Stimulated activated CD4-positive, alpha-beta T cell treated with anti-CD3 and anti-CD28 coated beads, Interleukin-12 subunit alpha, Interleukin-12 subunit beta, amount 100 ng/mL, for 48 hours (primary cell): Measurements from ENCODE around the gene NIT1.

Experiments
- DNase-seq, 3 donors: peaks; one replicate each; pipeline ENCODE4 v3.0.0-alpha.2; 2020; ENCODE audit warnings: low read depth in 2 of 3, low spot score in 1 of 3

Gene NIT1, protein sequence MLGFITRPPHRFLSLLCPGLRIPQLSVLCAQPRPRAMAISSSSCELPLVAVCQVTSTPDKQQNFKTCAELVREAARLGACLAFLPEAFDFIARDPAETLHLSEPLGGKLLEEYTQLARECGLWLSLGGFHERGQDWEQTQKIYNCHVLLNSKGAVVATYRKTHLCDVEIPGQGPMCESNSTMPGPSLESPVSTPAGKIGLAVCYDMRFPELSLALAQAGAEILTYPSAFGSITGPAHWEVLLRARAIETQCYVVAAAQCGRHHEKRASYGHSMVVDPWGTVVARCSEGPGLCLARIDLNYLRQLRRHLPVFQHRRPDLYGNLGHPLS

DNA sequence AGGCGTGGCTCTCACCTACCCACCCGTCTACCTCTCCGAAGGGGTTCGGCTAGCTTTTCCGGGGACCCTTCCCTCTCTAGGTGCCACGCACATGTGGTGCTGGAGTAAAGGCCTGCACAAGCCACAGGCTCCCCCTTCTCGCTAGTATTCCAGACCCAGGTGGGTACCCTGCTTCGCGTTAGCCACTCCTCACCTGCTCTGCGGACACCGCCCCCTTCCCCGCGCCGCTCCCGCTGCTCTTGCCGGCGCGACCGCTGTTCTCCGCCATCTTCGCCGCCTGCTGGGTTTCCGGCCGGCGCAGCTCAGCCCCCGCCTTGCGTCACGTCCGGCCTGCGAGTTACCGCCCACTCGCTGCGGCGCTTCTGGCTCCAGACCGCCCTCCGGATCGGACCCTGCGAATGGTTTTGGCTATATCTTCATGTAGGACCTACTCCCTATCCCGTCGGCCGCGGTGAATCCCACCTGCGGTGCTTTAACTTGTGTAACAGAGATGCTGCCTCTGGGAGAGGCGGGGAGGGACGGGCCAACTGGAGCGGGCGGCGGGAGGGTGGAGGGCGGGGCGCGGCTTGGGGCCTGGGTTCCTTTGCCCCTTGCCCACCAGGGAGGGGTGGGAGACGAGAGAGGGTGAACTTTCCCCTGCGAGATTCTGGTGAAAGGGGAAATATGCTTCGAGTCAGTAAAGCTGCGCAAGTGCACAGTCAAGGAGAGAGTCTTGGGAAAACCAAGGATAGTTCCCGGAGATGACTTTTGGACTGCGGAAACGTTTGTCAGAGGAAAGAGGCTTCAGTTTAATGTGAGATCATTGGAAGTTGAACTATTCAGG, at the start of gene NIT1, which contains the start of gene PFDN2:
NIT1 (plus strand) TSS at position 347 of the 823 bp plus-strand sequence; CDS start at position 419, 72 bp downstream.
PFDN2 (minus strand) TSS at position 279 of the 823 bp plus-strand sequence; CDS start at position 268, 11 bp downstream.
- peak; percentile 74 to 86 (median 76) for DNase-seq

DNA sequence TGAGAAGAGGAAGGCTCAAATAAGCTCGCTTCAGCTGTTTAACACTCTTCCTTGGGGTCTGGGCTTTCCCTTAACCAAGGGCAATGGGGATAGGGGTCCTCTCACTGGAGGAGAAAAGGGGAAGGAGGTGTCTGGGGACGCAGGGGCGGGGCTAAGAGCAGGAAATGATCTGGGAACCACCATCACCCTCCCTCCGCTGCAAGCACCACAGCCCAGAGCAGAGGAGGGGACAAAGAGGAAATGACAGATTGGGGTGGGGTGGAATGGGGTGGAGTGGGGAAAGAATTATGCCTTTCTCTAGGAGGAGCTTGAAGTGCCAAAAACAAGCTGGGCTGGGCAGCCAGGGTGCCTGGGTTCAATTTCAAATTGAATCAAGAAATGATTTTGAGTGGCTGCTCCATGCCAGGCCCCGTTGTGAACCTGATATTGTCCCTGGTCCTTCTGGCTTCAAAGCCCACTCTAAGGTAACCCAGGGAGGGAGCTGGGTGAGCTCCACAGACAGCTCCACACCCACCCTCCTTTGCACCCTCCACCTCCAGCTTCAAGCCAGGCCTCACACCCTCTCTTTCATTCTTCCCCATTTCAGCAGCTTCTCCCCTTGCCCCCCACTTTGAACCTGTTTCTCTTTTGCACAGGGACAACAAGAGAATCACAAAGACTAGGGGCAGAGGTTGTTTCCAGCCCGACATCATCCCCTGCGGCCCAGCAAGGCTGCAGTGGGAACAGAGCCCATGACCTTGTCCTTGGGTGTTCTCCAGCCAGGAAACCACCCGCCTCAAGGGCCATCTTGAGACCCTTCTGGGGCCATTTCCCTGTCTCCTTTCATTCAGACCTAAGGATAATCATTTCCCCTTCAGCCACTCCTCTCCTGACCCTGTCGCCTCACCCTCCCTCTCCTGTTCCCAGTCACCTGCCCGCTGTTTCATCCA, 49.3 kb upstream of the NIT1 start:
- DNase-seq = peak; percentile 71 to 77 (median 76)

DNA sequence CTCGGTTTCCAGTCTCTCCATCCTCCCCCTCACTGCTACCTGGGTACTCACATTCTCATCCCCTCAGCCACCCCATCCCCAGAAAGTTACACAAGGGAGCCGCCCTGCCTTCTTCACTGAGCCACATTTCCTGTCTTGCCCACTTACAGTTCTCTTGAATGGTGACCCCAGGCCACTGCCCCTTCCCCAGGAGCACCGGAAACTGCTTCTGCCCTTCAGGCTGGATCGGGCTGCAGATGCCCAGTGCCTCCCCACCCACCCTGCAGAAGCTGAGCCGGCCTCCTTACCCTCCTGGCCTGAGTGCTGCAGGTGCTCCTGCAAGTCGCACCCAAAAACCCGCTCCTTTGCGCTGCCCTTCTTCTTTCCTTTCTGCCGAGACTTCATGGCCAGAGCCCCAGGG, 48.7 kb upstream of the NIT1 start:
- DNase-seq = no peak

DNA sequence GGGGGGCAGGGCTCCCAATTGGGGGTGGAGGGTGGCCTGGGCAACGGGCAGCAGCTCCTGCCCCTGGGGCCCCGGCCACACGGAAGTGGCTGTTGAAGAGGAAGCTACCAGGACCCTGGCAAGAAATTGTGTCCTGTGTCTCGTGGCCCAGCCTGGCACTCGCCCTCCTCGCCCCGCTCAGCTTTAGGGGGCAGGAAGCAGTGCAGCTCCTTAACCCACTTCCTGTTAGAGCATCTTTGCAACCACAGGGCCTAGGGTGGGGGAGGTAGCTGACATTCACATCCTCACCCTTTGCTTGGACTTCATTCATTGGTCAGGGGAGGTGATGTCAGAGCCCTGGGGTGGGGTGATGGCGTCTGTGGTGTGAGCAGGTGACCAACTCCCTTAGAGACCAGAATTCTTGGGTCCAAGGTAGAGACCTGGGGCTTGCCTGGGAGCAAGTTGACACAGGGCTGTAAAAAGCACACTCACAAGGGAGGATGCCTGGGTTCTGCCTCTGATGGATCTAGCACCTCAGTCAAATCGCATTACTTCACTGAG, 48.1 kb upstream of the NIT1 start, which contains the start of gene ARHGAP30:
ARHGAP30 (minus strand) TSS at position 161 of the 540 bp plus-strand sequence. CDS start 267 bp downstream, outside the sequence.
- peak; percentile 74 to 84 (median 81) for DNase-seq

DNA sequence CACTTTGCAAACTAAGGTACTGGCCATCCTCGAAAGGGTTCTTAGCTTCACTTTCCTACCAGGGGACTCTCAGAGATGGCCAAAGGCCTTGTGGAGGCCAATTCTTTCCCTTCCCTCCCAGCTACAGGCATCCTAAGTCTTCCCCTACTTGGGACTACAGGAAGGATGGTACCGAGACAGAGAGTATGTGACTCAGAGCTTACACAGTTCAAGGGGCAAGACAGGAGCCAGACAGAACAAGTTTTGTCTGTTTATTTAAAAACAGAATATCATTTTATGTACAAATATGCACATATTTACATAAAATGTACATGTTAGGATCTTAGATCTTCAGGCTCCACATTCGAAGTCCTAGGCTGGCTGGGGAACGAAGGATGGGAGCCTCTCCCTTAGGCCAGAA, 47.1 kb upstream of the NIT1 start:
- no peak for DNase-seq

DNA sequence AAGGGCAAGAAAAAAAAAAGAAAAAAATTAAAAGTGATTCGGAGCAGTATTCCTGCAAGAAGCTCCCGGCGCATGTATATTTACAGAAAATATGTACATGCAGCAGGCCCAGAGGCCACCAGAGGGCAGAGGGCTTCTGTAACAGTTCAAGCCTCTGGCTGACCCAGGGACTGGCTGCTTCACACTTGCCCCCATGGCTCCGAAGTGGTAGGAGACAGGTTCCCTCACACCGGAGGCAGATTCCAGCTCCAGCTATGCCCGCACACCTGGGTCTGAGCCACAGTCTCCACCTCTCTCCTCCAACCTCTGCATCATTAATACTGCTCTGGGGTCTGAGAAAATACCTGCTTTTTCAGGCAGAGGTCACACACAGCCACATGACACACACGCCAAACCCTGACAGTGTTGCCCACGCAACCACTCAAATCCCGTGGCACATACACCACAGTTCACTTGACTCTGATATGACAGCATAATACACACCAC, 46.0 kb upstream of the NIT1 start:
- peak in 2 of 3 donors; percentile 36 to 48 for DNase-seq

DNA sequence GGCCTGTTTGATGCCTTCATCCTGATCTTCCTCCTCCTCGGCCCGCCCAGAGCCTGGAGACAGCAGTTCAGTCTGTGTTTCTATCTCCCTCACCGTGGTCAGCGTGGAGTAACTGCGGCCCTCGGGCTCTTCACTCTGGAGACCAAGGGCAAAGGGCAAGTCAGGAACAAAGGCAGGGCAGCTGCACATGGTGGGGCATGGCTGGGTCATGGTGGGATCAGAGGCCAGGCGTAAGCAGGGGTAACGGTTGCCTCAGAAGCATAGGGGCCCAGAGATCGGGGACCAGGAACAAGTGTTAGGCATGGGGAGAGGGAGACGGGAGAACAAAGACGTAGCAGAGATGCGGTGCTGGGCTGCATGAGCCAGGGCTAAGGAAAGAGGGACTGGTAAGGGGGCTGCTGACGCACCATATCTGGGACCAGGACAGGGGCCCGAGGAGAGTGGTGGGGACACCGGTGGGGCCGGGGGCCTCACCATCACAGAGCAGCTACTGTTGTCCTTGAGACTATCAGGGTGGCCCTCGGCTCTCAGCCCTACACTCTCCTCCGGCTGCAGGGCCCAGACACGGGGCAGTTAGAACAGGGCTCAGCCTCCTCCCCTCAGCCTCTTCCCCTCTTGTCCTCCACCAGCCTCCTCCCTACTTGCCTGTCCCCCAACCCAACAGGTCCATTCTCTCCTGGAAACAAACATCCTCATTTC, 45.0 kb upstream of the NIT1 start:
- no peak for DNase-seq

DNA sequence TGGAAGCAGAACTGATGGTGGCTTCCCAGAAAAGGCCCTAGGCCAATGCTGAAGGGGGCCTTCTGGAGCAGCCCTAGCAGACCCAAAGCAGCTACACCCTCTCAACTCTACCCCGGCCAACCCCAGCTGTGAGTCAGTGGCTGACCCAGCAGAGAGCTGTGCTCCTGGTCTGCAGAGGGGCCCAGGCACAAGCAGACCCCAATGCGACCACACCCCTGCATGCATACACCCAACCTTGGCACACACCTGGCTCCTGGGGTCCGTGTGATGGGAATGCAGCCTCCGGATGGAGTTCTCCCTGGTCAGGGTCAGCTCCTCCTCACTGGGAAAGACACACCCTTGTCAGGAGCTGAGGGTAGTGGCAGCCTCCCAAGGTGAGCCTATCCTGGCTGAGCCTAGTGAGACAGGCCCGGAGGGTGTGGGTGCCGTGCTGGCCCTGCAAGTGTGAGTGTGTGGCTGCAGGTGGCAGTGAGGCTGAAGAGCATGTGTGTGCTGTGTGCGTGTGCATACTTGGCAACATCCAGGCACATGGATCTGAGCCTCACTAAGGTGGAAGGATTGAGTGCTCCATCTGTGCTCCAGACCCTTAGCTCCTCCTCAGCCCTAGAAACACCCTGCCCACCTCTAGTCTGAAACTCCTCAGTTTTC, 44.3 kb upstream of the NIT1 start:
- no peak for DNase-seq

DNA sequence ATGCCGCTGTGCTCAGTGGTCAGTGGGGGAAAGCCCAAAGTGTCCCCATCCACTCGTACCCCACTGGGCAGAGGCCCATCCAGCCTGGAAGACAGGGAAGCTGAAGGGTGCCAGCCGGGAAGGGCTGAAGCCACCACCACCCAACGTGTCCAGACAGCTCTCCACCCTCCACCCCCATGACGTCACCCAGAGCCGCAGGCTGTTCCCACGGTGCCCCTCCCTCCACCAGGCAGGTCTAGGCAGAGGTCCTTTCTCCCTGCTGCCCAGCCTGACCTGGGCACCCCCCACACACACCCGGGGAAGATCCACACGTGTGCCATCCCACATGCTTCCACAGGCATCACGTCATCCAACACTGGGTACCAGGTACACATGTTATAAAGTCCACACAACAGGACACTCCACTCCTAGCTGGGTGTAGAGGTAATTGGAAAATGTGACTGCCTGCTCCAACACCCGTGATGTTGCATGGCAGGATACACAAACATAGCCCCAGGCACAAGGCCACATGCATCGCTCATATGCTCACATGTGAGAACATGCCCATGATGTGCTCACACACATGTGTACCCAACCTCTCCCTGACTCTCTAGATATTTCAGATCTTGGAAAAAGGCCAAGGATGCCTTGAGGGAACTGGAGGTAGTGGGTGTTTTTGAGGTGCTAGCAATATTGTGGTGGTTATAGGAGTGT, 43.1 kb upstream of the NIT1 start:
- DNase-seq = no peak

DNA sequence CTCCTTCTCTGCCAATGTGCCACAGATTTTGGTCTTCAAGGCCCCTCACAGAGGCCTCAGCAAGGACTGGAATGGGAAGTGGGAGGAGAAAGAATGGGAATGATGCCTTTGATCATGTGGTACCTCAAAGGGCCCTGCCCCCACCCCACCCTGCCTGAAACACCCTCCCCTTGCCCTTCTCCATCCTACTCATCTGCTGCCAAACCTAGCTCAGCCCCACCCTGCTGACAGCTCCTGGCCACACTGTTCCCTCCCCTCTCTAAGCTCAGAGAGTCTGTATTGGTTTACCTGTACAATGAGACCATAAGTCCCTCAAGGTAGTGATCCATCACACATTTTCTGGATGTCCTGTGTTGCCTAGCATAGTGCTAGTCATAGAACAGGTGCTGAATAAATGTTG, 41.5 kb upstream of the NIT1 start:
- no peak for DNase-seq

DNA sequence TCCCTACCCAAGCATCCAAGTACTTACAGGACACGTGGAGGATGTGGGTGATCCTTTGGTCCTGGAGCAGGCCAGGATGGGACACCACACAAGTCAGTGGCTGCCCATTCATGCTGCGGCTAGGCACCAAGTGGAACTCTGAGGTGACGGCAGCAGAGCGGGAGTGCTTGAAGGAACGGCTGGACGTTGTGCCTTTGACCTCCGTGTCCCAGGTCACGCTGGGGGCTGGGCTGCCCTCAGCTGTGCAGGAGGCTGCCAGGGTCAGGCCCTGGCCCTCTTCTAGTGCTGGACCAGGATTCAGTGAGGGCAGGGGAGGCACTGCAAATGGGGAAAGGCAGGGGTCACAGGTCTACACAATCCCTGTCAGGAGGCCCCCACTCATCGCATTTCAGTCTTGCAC, 40.5 kb upstream of the NIT1 start:
- DNase-seq = no peak

DNA sequence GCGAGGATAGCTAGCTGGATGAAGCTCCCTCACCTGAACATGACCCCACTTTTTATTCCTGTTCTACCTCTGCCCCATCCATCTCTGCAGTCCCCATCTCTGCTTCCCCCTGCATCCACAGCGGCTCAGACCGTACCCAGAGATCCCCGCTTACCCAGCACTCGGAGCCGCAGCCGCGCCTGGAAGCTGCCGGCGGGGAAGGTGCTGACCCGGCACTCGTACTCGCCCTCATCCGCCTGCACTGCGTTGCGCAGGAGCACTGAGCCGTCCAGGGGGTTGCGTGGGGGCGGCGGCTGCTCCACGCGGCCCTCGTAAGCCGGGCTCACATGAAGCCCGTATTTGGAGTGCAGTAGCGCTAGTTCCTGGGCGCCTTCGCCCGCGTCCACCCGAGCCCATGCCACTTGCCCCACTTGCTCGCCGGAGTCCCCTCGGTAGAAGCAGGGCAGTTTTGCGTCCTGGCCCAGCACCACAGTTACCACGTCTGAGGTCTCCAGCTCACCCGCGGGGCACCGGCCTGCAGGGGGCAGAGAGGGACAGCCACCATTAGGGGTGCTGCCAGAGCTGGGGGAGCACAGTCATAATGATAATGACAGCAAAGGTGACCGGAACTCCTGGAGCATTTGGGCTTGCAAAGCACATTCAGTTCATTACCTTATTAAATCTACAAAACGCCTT, 38.3 kb upstream of the NIT1 start:
- DNase-seq = no peak

DNA sequence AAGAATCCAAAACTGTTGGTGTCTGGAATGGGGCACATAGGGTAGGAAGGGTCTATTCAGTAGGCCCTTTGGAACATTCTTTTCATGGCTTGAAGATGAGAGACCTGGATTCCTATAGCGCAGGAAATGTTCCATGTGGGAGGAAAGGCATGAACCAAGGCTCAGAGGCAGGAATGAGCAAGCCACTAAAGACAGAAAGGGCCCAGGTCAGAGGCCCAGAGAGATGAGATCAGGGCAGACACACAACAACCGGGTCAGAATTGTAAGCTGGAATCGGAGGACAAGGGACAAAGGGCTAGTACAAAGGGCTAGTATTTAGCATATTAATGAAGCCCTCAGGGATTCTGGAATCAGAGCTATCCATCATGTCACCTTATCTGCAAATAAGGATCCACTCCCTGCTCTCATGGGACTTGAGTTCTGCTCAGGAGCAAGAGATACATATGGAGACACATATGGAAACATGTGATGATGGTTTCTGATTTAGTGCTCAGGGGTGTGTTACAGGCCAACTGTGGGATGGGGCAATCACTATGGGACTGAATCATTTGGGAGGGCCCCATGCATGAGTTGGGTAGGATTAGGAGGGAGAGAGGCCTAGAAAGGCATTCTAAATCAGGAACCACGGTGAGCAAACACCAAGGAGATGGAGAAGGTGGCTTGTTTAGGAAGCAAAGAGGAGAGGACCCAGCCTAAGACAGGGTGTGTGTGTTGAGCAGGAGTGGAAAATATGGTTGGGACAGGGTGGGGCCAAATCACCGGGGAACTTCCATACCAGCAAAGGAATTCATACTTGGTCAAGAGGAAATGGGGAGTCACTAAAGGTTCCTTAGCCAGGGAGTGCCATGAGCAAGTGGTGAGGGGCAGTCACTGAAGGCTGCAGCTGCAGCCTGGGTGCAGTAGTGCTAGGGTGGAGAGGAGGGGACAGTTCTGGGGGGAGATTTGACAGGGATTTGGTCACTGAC, 37.2 kb upstream of the NIT1 start:
- no peak for DNase-seq

DNA sequence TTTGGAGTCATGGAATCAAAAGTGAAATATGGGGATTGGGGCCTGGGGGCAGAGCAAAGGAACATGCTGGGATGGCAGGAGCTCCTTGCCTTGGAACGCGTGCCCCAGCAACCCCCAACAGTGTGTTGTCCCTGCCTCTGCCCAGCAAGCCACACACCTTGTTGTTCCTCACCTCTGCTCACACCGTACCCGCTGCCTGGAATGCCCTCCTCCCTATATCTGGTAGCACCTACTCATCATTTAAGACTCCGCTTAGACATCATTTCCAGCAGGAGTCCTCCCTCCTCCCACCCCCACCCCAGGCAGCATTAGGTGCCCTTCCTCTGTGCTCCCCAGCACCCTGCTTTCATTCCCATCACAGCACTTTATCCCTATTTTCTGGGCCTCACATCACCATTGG, 36.4 kb upstream of the NIT1 start:
- no peak for DNase-seq

DNA sequence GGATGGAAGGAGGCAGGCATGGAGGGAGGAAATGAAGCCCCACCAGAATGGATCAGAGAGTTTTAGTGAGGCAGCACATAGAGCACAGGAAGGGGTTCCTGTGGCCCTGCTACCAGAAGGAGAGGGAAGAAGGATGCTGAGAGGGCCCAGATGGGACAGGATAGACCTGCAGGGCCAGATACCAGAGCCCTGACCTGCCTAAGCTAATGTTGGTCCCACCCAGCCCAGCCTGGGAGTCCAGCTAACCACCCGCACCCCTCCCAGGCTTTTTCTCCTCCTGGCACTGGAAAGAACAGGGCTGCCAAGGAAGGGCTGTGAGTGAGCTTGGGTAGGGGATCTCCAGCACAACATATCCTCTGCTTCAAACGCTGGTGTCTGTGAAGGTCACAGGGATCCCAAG, 35.4 kb upstream of the NIT1 start:
- no peak for DNase-seq

DNA sequence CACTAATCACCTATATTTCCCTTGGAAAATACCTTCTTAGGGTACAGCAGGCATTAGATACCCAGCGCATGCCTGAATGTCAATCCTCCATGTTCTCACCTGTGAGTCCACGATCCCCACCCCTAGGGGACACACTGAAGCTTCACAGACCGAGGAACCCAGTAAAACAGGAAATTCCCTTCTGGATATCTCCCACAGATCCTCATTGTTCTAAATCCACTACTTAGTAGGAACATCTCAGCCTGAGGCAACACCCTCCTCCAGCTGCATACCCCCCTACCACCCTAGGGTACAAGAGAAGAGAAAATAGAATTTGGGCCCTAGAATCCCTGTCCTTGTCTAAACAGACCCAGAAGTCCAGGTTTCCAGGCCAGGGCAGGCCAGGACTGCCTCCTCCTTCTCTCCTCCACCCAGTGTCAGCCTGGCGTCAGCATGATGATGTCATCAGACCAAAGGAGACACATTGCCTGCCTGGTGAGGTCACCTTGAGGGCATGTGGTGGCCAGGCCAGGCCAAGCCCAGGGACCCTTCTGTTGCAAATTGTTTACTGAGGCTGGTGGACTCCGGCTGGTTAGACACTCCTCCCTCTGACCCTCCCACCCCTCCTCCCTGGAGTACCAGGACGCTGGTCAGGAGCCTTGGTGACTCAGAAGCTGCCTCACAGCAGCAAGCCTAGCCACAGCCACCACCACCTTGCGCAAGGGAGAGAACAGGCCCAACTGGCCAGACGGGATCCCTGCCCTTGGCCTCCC, 34.7 kb upstream of the NIT1 start:
- DNase-seq = no peak
